K562 (cell line): ENCODE measurements around the gene NR1H2. TPM values are rescaled to one million over a fixed set of nuclear protein-coding genes. Genes with fewer than 3 reads are reported as not detected.

Source experiments
- KAT8 ChIP-seq: fragments of 450-650 bp; IDR thresholded peaks from 2 replicates; pipeline ENCODE4 v1.6.1; 2016; ENCODE audit warnings: low read depth, mild to moderate bottlenecking
- PHB2 ChIP-seq: fragments of 450-650 bp; IDR thresholded peaks from 2 replicates; pipeline ENCODE4 v1.6.1; 2017; ENCODE audit warnings: low read depth
- ZFX ChIP-seq: sonication (generic); formaldehyde crosslinking; IDR thresholded peaks from 2 replicates; pipeline ENCODE4 v1.8.0; 2022; ENCODE audit warnings: mild to moderate bottlenecking, missing genetic modification reagents, moderate library complexity
- ZNF589 ChIP-seq: fragments of 200-800 bp; sonication (Bioruptor generic); IDR thresholded peaks from 2 replicates; pipeline ENCODE4 v1.6.1; 2016; ENCODE audit warnings: low read depth, missing genetic modification characterization, missing compliant biosample characterization
- polyA plus RNA-seq, 8 experiments: library from polyadenylated mRNA; depleted of rRNA in 4 of 8; stranded (reverse) in 5 of 8; unstranded in 3 of 8; fragments of >200 nt; fragmentation: Nextera tagmentation in 2 of 8; fragmentation: Illumina TruSeq in 1 of 8; extraction: Ambion mirVana in 2 of 8; extraction: Trizol in 1 of 8; gene quantifications; 2 replicates each; pipeline versions ENCODE4 v1.2.1 to v1.2.3, GENCODE V29; 2011 to 2014; ENCODE audit warnings: inconsistent platforms in 1 of 8, missing spikeins in 1 of 8
- total RNA-seq, 7 experiments: library from RNA; depleted of rRNA in 6 of 7; stranded (reverse); fragments of >200 nt in 6 of 7; fragmentation: Illumina TruSeq in 2 of 7; extraction: Trizol in 2 of 7; gene quantifications; 2 replicates each; pipeline versions ENCODE4 v1.2.1 to v1.2.3, GENCODE V29; 2011 to 2021; ENCODE audit warnings: low replicate concordance in 1 of 7
- TF ChIP-seq, protein P1 (sequence below): fragments of 450-650 bp; IDR thresholded peaks from 2 replicates; pipeline ENCODE4 v1.6.1; 2016; ENCODE audit warnings: low read depth, mild to moderate bottlenecking, moderate library complexity
- TF ChIP-seq, protein P2 (sequence below): fragments of 150-350 bp; IDR thresholded peaks from 2 replicates; pipeline ENCODE4 v1.6.1; 2014; ENCODE audit warnings: low read depth, mild to moderate bottlenecking, low read length, borderline replicate concordance

The NR1H2 gene
- total and polyA plus RNA-seq, 9 of the 15 experiments (the other 6 are each of a cell fraction or from before 2014, with no cell fraction given), result 0.11 to 73.8 (median 24.0) TPM

DNA sequence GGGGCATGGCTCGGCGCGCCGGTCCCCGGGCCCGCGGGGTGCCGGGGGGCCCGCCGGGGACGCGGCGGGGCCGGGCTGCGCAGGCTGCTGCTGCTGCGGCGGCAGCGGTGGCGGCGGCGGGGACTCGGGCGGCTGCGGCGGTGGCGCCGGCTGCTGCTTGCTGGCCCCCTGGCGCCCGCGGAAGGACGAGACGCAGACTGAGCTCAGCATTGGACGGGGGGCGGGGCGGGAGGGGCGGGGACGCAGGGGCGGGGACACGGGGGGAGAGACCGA lies 47.4 kb upstream of the NR1H2 start (continued):
- TF ChIP-seq, protein P1, sequence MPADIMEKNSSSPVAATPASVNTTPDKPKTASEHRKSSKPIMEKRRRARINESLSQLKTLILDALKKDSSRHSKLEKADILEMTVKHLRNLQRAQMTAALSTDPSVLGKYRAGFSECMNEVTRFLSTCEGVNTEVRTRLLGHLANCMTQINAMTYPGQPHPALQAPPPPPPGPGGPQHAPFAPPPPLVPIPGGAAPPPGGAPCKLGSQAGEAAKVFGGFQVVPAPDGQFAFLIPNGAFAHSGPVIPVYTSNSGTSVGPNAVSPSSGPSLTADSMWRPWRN, result no peak
- TF ChIP-seq KAT8 (no peak), ZFX (CRISPR knock-in tag) (no peak), ZNF589 (CRISPR knock-in tag) (0 out of 2 replicates have a peak, but pooled peaks have one; percentile 20), PHB2 (no peak)
- TF ChIP-seq, protein P2, sequence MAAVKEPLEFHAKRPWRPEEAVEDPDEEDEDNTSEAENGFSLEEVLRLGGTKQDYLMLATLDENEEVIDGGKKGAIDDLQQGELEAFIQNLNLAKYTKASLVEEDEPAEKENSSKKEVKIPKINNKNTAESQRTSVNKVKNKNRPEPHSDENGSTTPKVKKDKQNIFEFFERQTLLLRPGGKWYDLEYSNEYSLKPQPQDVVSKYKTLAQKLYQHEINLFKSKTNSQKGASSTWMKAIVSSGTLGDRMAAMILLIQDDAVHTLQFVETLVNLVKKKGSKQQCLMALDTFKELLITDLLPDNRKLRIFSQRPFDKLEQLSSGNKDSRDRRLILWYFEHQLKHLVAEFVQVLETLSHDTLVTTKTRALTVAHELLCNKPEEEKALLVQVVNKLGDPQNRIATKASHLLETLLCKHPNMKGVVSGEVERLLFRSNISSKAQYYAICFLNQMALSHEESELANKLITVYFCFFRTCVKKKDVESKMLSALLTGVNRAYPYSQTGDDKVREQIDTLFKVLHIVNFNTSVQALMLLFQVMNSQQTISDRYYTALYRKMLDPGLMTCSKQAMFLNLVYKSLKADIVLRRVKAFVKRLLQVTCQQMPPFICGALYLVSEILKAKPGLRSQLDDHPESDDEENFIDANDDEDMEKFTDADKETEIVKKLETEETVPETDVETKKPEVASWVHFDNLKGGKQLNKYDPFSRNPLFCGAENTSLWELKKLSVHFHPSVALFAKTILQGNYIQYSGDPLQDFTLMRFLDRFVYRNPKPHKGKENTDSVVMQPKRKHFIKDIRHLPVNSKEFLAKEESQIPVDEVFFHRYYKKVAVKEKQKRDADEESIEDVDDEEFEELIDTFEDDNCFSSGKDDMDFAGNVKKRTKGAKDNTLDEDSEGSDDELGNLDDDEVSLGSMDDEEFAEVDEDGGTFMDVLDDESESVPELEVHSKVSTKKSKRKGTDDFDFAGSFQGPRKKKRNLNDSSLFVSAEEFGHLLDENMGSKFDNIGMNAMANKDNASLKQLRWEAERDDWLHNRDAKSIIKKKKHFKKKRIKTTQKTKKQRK, result no peak
